K562 (cell line): Measurements from ENCODE around the gene DHODH.

ENCODE experiments used
- KLF16 ChIP-seq: IDR thresholded peaks from 2 replicates; pipeline ENCODE4 v1.6.1; 2016; ENCODE audit warnings: antibody characterized with exemption
- NR1H2 ChIP-seq: sonication (generic); formaldehyde crosslinking; IDR thresholded peaks from 2 replicates; pipeline ENCODE4 v1.4.0; 2020; ENCODE audit warnings: mild to moderate bottlenecking, missing genetic modification reagents
- STAT5A ChIP-seq: IDR thresholded peaks from 2 replicates; pipeline ENCODE4 v1.6.1; 2012; ENCODE audit warnings: low read length, inconsistent platforms, borderline replicate concordance
- ZNF395 ChIP-seq: fragments of 200-800 bp; sonication (Bioruptor generic); IDR thresholded peaks from 2 replicates; pipeline ENCODE4 v1.6.1; 2017; ENCODE audit warnings: missing genetic modification characterization, missing compliant biosample characterization
- ZNF584 ChIP-seq: fragments of 200-800 bp; sonication (Bioruptor generic); IDR thresholded peaks from 2 replicates; pipeline ENCODE4 v1.6.1; 2016; ENCODE audit warnings: low read depth, mild to moderate bottlenecking, missing genetic modification characterization, missing compliant biosample characterization

- no peak for TF ChIP-seq KLF16
- no peak for TF ChIP-seq ZNF395
- no peak for TF ChIP-seq ZNF584 (CRISPR knock-in tag)
- TF ChIP-seq NR1H2 (CRISPR knock-in tag) = no peak
- no peak for TF ChIP-seq STAT5A
Measured at GRCh38 chr16:71974068-71974818, 34.3 kb upstream of the DHODH start.
